ENCODE measurements around the gene ENAH. TPM values are rescaled to one million over a fixed set of nuclear protein-coding genes. Genes with fewer than 3 reads are reported as not detected.

ENAH gene
- polyA plus RNA-seq, 1 of the 3 experiments (the other 2 are of a cell fraction), result 48.9 TPM

- TF ChIP-seq, protein P1, sequence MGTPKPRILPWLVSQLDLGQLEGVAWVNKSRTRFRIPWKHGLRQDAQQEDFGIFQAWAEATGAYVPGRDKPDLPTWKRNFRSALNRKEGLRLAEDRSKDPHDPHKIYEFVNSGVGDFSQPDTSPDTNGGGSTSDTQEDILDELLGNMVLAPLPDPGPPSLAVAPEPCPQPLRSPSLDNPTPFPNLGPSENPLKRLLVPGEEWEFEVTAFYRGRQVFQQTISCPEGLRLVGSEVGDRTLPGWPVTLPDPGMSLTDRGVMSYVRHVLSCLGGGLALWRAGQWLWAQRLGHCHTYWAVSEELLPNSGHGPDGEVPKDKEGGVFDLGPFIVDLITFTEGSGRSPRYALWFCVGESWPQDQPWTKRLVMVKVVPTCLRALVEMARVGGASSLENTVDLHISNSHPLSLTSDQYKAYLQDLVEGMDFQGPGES (IDR thresholded peaks at IDR 0.05; ENCODE audit: low read depth, low read length), result no peak
- TF ChIP-seq JUND (IDR thresholded peaks at IDR 0.05), result no peak
- TF ChIP-seq SIN3A (IDR thresholded peaks at IDR 0.05; ENCODE audit: borderline replicate concordance, low read depth, low read length), result no peak
- peak; percentile 54 for TF ChIP-seq SMC3 (IDR thresholded peaks at IDR 0.05; ENCODE audit: low read depth, low read length)
- TF ChIP-seq ZBTB33 (IDR thresholded peaks at IDR 0.05; ENCODE audit: borderline replicate concordance, low read depth), result no peak
- TF ChIP-seq MAX (IDR thresholded peaks at IDR 0.05; ENCODE audit: low read depth), result no peak
- no peak for TF ChIP-seq USF2 (IDR thresholded peaks at IDR 0.05; ENCODE audit: borderline replicate concordance, low read depth, low read length)
- no peak for TF ChIP-seq YY1 (IDR thresholded peaks at IDR 0.05; ENCODE audit: low read depth)
- TF ChIP-seq, protein P2, sequence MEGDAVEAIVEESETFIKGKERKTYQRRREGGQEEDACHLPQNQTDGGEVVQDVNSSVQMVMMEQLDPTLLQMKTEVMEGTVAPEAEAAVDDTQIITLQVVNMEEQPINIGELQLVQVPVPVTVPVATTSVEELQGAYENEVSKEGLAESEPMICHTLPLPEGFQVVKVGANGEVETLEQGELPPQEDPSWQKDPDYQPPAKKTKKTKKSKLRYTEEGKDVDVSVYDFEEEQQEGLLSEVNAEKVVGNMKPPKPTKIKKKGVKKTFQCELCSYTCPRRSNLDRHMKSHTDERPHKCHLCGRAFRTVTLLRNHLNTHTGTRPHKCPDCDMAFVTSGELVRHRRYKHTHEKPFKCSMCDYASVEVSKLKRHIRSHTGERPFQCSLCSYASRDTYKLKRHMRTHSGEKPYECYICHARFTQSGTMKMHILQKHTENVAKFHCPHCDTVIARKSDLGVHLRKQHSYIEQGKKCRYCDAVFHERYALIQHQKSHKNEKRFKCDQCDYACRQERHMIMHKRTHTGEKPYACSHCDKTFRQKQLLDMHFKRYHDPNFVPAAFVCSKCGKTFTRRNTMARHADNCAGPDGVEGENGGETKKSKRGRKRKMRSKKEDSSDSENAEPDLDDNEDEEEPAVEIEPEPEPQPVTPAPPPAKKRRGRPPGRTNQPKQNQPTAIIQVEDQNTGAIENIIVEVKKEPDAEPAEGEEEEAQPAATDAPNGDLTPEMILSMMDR (IDR thresholded peaks at IDR 0.05), result peak; percentile 70
- no peak for TF ChIP-seq USF1 (IDR thresholded peaks at IDR 0.05; ENCODE audit: borderline replicate concordance, low read depth)
- TF ChIP-seq RAD21 (IDR thresholded peaks at IDR 0.05; ENCODE audit: low read length), result peak; percentile 71
- Histone ChIP-seq H2AFZ (ENCODE audit: low read depth) (no peak overlapping the region), H3K27me3 (ENCODE audit: insufficient read depth) (no peaks in the 10 kb centered on the region), H3K4me2 (no peak overlapping the region), H3K9ac (no peak overlapping the region), H4K20me1 (ENCODE audit: insufficient read depth) (peaks cover 15% of the 10 kb centered on the region), H3K9me2 (no peaks in the 10 kb centered on the region), H3K4me1 (ENCODE audit: control insufficient read depth in 1 of 2, insufficient read depth in 2 of 2, low read depth in 1 of 2, low read length in 1 of 2) (no peaks in the 10 kb centered on the region; a peak in 1 of 4 replicates), H3K79me2 (ENCODE audit: insufficient read depth) (peaks cover 93% of the 10 kb centered on the region; the same call in 1 of the 2 replicates), H3K27ac (ENCODE audit: low read depth in 2 of 2, low read length in 1 of 2) (no peak overlapping the region), H3K4me3 (ENCODE audit: low read depth in 2 of 2, low read length in 1 of 2) (no peak overlapping the region; a peak in 1 of 4 replicates), H3F3A (replicated peaks; ENCODE audit: insufficient read depth) (peaks cover 12% of the 10 kb centered on the region), H3K36me3 (replicated peaks in 1 of 2; ENCODE audit: control insufficient read depth in 1 of 2, insufficient read depth in 2 of 2, low read length in 1 of 2) (peaks cover 53 to 60% of the 10 kb centered on the region in 2 experiments), H3K9me3 (no peaks in the 10 kb centered on the region; the same call in 1 of the 2 replicates)
- POLR2A ChIA-PET, result no interaction called here
- WGBS (ENCODE audit: low lambda C conversion rate), result 70% methylated on average over 2 of the region's 2 CpGs
- CTCF ChIA-PET, result interaction anchor here (0.6 to 8.8 kb wide), 16 partner anchors 9 to 421 kb away, joined by 3 to 95 read pairs (median 3); partner anchors contain the start of genes EPHX1 and SRP9
- peak; percentile 53 for DNase-seq
Measured at GRCh38 chr1:225554216-225554812, 98.6 kb downstream of the ENAH start.
